ENCODE measurements around the gene PTPRC.

The PTPRC gene

DNA sequence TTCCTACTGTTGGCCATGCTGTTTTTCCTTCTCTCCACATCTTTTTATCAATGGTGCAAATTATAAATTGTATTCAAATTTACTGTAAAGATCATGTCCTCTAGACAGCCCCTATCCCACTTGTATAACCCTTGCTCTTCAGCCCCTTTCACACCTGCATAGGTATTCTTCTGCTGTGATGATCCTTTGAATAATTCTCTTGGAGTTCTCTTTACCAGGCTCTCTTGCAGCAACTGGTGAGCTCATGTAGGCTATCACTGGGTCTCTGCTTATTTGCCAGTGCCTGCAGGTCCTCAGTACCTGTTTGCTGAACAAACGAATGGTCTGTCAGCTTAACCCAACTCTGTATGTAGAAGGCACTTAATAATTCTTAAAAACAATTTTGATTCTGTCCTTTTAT, 8.2 kb downstream of the PTPRC start:
- no peak for DNase-seq

DNA sequence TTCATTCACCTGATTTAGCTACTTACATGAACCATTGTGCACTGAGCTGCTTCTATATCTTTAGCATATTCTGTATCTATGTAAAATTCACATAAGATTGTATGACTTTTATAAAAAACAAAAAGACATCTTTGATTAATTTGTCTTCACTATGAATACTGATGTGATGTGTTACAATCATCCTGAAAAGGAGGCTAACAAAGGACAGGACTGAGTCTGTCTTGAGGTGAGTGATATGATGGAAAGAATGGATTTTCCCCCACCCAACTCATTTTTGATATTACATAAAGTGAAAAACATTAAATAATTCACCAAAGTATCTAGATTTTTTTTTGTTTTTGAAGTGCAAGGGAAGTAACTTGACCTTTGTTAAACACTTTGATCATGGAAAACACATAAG, 9.8 kb downstream of the PTPRC start:
- DNase-seq = no peak

- DNase-seq = no peak
Observed at GRCh38 chr1:198649232-198649967, 10.6 kb downstream of the PTPRC start.

- DNase-seq = no peak
Observed at GRCh38 chr1:198649968-198650338, 11.1 kb downstream of the PTPRC start.

GRCh38 chr1:198650506-198650905, 11.7 kb downstream of the PTPRC start:
- no peak for DNase-seq

- DNase-seq = no peak
Observed at GRCh38 chr1:198651650-198652400, 13.0 kb downstream of the PTPRC start.

DNA sequence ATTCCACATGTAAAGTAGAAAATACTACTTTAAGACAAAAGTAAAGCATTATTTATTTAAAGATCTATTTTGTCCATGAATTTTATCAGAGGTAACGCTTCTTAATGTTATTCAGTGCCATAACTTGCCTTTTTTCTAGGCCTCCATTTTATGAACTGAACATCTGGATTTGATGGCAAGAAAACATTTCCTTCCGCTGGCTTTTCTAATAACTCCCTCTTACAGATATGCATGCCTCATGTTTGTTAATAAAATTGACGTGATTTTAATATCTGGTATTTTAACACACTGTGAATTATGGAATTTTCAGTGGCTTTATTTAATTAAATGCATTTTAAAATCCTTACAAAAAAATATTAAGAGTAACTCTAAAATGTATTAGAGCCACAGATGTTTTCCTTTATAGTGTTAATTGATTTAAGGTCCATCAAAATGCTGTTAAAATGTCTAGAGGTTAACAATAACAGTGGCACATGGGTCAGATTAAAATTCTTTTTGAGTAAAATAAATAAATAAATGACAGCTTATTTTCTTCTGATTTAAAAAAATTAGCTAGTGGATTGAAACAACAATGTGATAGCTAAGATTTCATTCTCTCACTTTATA, 15.1 kb downstream of the PTPRC start:
- DNase-seq = no peak

GRCh38 chr1:198655459-198656121, 16.8 kb downstream of the PTPRC start:
- no peak for DNase-seq

DNA sequence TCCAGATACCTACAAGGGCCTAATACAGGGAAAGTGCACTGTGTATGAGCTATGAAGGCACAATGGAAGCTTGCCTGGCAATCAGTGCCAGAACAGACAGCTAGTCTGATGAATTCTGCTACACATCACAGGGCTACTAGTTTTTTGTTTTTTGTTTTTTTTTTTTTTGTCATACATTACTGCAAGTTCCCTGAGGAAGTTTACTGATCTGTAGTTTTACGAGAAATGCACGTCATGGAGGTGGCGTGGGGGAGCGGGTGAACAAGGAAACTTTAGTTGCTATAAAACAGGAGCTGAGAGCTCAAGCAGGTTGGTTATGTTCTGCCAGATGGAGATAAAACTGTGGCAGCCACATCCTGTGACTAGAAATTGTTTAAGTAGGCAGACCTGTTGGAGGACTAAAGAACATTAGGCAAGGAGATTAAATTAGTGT, 17.7 kb downstream of the PTPRC start:
- DNase-seq = peak; percentile 75

DNA sequence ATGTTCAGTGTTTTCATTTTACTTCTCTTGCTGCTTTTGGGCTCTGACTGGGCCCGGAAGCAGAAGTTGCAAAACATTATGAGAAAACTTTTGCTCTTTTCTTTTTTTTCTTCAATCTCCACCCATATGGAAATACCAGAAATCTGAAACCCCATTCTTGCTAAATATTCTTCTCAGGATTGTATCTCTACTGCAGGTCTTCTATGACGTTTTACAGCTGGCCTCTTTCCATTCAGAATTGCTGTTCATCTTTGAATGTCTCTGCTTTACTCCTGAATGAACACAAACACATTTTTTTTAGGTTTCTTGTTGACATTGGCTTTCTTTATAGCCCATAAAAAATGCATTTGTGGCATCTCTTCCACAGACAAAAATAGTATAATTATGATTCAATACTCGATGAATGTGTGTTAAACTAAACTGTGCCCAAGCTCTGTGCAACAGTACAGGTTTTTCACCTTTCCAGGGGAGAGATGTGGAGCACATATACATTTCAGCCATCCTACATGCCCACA, 18.8 kb downstream of the PTPRC start:
- DNase-seq = no peak

DNA sequence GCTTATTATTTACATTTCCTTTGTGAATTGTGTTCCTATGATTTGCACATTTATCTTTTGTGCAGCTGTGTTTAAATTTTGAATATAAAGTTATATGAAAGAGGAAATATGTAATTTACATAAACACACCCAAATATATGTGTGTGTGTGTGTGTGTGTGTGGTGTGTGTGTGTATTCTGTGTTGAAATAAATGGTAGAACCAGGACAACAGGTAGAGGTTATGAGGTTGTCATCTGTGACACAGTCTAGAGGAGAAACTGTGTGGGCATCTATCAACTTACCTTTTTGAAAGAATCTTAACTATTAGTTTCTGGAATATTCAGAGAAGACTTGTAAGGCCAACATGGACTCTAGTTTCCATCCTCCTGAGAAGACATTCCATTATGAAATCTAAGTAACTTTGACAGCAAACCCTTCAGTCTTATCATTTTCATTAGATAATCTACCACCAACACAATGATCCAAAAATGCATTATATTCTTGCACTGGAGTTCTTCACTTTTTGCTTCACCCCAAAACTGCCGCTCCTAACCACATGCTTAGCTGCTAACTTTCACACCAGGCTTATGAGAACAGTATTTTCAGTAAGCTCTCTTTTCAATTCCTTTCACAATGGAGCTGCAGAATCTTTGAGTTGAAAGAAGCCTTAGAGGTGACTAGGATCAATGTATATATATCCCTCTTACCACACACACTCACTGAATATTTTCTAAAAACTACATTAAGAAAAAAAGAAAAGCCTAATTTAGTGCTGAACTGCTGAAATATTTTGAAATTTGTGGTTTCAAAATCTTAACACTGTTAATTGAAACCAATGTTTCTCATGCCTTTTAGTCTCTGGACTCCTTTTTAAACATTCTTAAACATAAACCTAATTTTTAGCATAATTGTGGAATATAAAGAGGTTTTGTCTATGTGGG, 21.8 kb downstream of the PTPRC start:
- DNase-seq = no peak

- no peak for DNase-seq
Observed at GRCh38 chr1:198662821-198663220, 24.0 kb downstream of the PTPRC start.

DNA sequence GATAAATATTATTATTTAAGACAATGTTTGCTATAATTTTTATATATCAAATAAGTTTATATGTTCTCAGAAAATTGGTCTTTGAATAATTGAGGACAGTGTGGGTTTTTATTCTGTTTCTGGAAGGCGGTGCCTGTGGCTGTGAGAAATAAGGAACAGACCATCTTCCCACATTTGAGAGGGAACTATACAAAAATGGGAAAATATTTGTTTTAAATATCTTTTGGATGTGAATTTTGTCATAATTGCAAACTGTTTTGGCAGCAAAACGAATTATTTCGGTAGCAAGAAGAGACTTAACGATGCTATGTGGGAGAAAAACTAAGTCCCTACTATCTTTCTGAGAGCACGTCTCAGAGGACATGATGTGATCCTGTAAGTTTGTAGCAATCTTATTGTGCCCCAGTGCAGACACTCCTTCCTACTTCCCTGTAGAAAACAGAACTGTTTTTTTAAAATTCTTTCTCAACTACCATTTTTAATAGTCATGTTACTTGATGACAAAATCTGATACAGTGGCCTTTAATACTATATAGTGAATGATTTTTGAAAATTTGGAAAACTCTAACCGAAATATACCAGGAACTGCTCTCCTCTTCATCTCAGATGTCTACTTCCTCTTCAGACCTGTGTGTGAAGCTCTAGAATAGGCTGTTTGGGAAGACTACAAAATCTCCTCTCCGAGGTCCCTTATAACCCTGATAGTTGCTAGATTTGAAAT, 25.4 kb downstream of the PTPRC start:
- DNase-seq = no peak

DNA sequence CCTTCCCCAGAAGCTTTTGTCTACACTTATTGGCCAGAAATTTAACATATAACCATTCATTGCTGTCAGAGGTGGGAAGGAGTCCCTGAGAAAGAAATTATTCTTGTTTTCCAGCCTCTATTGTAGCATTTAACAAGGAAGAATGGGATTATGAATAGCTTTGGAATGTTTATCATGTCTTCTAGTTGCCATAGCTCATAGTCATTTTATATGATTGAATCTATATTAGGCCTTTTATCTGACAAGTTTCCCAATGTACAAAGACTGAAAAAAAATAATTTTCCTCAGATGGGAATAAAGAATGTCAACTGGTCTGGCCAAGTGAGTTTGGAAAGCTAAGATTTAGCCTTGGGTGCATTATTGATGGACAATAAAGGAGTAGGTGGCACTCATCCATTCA, 28.3 kb downstream of the PTPRC start:
- no peak for DNase-seq

- no peak for DNase-seq
Observed at GRCh38 chr1:198667807-198668206, 29.0 kb downstream of the PTPRC start.

GRCh38 chr1:198669023-198669698, 30.3 kb downstream of the PTPRC start:
- no peak for DNase-seq

DNA sequence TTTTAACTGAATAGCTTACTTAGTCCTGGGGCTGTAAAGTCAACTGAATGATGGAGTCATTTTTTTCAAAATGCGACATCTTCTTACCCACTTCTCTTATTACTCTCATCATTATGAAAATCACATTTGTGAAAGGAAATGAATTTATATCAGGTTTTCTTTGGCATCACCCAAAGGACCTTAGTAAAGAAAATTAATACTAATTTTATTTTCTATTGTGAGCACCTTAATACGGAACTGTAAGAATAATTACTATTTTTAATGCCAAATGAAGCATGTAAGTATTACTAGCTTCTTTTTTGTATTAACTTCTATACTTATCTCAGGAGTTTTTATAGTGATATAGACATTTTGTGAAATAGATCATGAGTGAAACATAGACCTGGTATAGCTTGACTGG, 30.9 kb downstream of the PTPRC start:
- no peak for DNase-seq

GRCh38 chr1:198671136-198671535, 32.3 kb downstream of the PTPRC start:
- no peak for DNase-seq

GRCh38 chr1:198672124-198672523, 33.3 kb downstream of the PTPRC start:
- no peak for DNase-seq

DNA sequence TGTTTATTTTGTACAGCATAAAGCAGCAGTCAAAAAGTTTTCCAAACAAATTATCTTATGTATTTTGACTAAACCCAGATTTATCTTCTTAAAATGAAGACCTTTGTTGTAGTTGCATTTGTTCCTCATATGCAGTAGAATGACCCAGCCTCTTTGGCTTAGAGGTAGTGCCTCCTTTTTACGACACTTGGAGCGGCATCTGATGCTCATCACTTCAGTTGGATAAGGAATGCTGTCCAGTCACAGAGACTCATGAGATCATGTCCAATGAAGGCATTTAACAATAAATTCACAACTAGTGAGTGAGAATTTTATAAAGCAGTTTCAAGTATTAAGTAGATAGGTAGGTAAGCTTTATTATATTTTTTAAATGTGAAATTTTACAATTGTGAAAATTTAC, 35.2 kb downstream of the PTPRC start:
- DNase-seq = no peak

- no peak for DNase-seq
Observed at GRCh38 chr1:198676253-198676652, 37.4 kb downstream of the PTPRC start.

Measured in activated CD8-positive, alpha-beta memory T cell treated with anti-CD3 and anti-CD28 coated beads, Interleukin-2, amount 50 U/mL, for 48 hours (primary cell).